Liver (tissue), 9 donors: ENCODE results near the gene IGFBP1. TPM values are rescaled to one million over a fixed set of nuclear protein-coding genes. Genes with fewer than 3 reads are reported as not detected.

ENCODE experiments used
- DNase-seq: peaks from one replicate; pipeline ENCODE4 v3.0.0-alpha.2; 2017; ENCODE audit warnings: low spot score
- H3K27ac ChIP-seq, 2 donors: one replicate each; pipeline ENCODE4 v1.7.0; 2013; ENCODE audit warnings: inconsistent platforms in 2 of 2, low read length in 2 of 2, control low read depth in 1 of 2, low read depth in 1 of 2, mild to moderate bottlenecking in 1 of 2
- H3K27me3 ChIP-seq, 4 donors: one replicate each; pipeline versions ENCODE4 v1.6.1 to v1.7.0; 2013; ENCODE audit warnings: low read length in 3 of 4, inconsistent platforms in 1 of 4, mild to moderate bottlenecking in 1 of 4, moderate library complexity in 1 of 4; ENCODE audit not compliant: control insufficient read depth in 4 of 4, insufficient read depth in 4 of 4
- H3K36me3 ChIP-seq, 4 donors: one replicate each; pipeline versions ENCODE4 v1.6.1 to v1.7.0; 2013; ENCODE audit warnings: low read length in 3 of 4, mild to moderate bottlenecking in 3 of 4, low read depth in 1 of 4, moderate library complexity in 1 of 4; ENCODE audit not compliant: control insufficient read depth in 4 of 4, insufficient read depth in 3 of 4
- H3K4me1 ChIP-seq, 4 donors: one replicate each; pipeline versions ENCODE4 v1.6.1 to v1.7.0; 2013; ENCODE audit warnings: low read length in 3 of 4, mild to moderate bottlenecking in 3 of 4, moderate library complexity in 1 of 4; ENCODE audit not compliant: control insufficient read depth in 4 of 4, insufficient read depth in 4 of 4
- H3K4me3 ChIP-seq, 3 donors: one replicate each; pipeline versions ENCODE4 v1.6.1 to v1.7.0; 2013; ENCODE audit warnings: low read length in 3 of 3, control low read depth in 1 of 3, low read depth in 1 of 3, mild to moderate bottlenecking in 1 of 3
- H3K9ac ChIP-seq, 2 donors: one replicate each; pipeline ENCODE4 v1.7.0; 2013; ENCODE audit warnings: low read length in 2 of 2, mild to moderate bottlenecking in 2 of 2, moderate library complexity in 2 of 2, control low read depth in 1 of 2, low read depth in 1 of 2
- H3K9me3 ChIP-seq, 4 donors: one replicate each; pipeline versions ENCODE4 v1.6.1 to v1.7.0; 2013; ENCODE audit warnings: low read length in 3 of 4; ENCODE audit not compliant: control insufficient read depth in 4 of 4
- EGR1 ChIP-seq, 2 donors: IDR thresholded peaks; 2 replicates each; pipeline ENCODE4 v1.6.1; 2016 to 2018; ENCODE audit warnings: antibody characterized with exemption in 2 of 2, low read depth in 2 of 2
- FOXA1 ChIP-seq: IDR thresholded peaks from 2 replicates; pipeline ENCODE4 v1.6.1; 2016; ENCODE audit warnings: antibody characterized with exemption
- FOXA2 ChIP-seq: IDR thresholded peaks from 2 replicates; pipeline ENCODE4 v1.6.1; 2016; ENCODE audit warnings: antibody characterized with exemption
- GABPA ChIP-seq, 2 donors: IDR thresholded peaks in 1 of 2; conservative IDR thresholded peaks in 1 of 2; 2 replicates each; pipeline ENCODE4 v1.6.1; 2016; ENCODE audit warnings: antibody characterized with exemption in 2 of 2, mild to moderate bottlenecking in 1 of 2, moderate library complexity in 1 of 2
- HNF4A ChIP-seq, 2 donors: conservative IDR thresholded peaks; 2 replicates each; pipeline ENCODE4 v1.6.1; 2016; ENCODE audit warnings: antibody characterized with exemption in 2 of 2, mild to moderate bottlenecking in 2 of 2
- HNF4G ChIP-seq: IDR thresholded peaks from 2 replicates; pipeline ENCODE4 v1.6.1; 2016; ENCODE audit warnings: antibody characterized with exemption
- JUND ChIP-seq, 2 donors: IDR thresholded peaks; 2 replicates each; pipeline ENCODE4 v1.6.1; 2016; ENCODE audit warnings: antibody characterized with exemption in 2 of 2
- NR2F2 ChIP-seq: IDR thresholded peaks from 2 replicates; pipeline ENCODE4 v1.6.1; 2016; ENCODE audit warnings: antibody characterized with exemption
- RAD21 ChIP-seq, 2 donors: IDR thresholded peaks; 2 replicates each; pipeline ENCODE4 v1.6.1; 2016; ENCODE audit warnings: antibody characterized with exemption in 2 of 2, mild to moderate bottlenecking in 2 of 2
- RXRA ChIP-seq, 2 donors: IDR thresholded peaks; 2 replicates each; pipeline ENCODE4 v1.6.1; 2017 to 2018; ENCODE audit warnings: antibody characterized with exemption in 2 of 2, mild to moderate bottlenecking in 1 of 2
- SP1 ChIP-seq: IDR thresholded peaks from 2 replicates; pipeline ENCODE4 v1.6.1; 2018; ENCODE audit warnings: antibody characterized with exemption, mild to moderate bottlenecking
- TAF1 ChIP-seq: conservative IDR thresholded peaks from 2 replicates; pipeline ENCODE4 v1.6.1; 2016; ENCODE audit warnings: antibody characterized with exemption, mild to moderate bottlenecking
- YY1 ChIP-seq: IDR thresholded peaks from 2 replicates; pipeline ENCODE4 v1.6.1; 2016; ENCODE audit warnings: antibody characterized with exemption, mild to moderate bottlenecking
- WGBS: extraction: QIAGEN DNeasy Blood & Tissue Kit; methylation state at CpG from one replicate; pipeline ENCODE4 v1.1.7; 2013; 5-methylcytosine and 5-hydroxymethylcytosine counted together
- polyA plus RNA-seq, 2 donors: library from polyadenylated mRNA; stranded (reverse) in 1 of 2; unstranded in 1 of 2; fragments of 200-250 nt in 1 of 2; fragments of >200 nt in 1 of 2; fragmentation: Nextera tagmentation in 1 of 2; extraction: Ambion mirVana in 1 of 2; gene quantifications; one replicate each; pipeline versions ENCODE4 v1.2.1 to v1.2.3, GENCODE V29; 2013 to 2015
- total RNA-seq, 2 donors: library from RNA; depleted of rRNA; stranded (reverse); fragments of >200 nt; gene quantifications; one replicate each; pipeline ENCODE4 v1.2.3, GENCODE V29; 2014
- TF ChIP-seq, protein P1 (sequence below): IDR thresholded peaks from 2 replicates; pipeline ENCODE4 v1.6.1; 2016; ENCODE audit warnings: antibody characterized with exemption
- TF ChIP-seq, protein P2 (sequence below): fragments of 150-350 bp; IDR thresholded peaks from 2 replicates; pipeline ENCODE4 v1.5.1; 2017; ENCODE audit warnings: improper control_type of control experiment, low read depth, low read length; ENCODE audit not compliant: missing input control
- TF ChIP-seq, protein P3 (sequence below): IDR thresholded peaks from 2 replicates; pipeline ENCODE4 v1.6.1; 2016; ENCODE audit warnings: antibody characterized with exemption
- TF ChIP-seq, protein P4 (sequence below): IDR thresholded peaks from 2 replicates; pipeline ENCODE4 v1.6.1; 2016; ENCODE audit warnings: antibody characterized with exemption
- TF ChIP-seq, protein P5 (sequence below): IDR thresholded peaks from 2 replicates; pipeline ENCODE4 v1.6.1; 2016; ENCODE audit warnings: antibody characterized with exemption, mild to moderate bottlenecking
- donor health status: healthy.
- donor health status: healthy.
- donor health status: healthy.
- donor health status: healthy.
- donor health status: healthy.

IGFBP1 gene
- total and polyA plus RNA-seq, 4 donors, result 3.5 to 234 (median 63.6) TPM

DNA sequence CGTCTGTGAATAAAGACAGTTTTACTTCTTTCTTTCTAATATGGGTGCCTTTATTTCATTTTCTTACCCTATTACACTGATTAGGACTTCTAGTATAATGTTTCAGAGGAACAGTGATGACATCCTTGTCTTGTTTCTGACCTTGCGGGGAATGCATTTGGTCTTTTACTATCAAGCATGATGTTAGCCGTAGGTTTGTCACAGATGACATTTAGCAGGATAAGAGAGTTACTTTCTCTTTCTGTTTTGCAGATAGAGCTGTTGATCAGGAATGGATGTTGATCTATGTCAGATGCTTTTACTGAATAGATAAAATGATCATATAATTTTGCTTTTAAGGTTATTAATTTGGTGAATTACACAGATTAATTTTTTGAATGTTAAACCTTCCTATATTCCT, 39.4 kb downstream of the IGFBP1 start:
- Histone ChIP-seq H3K4me1 (peaks cover 0 to 7% (median 4%) of the 10 kb centered on the region in 4 donors), H3K9ac (no peak overlapping the region), H3K9me3 (no peaks in the 10 kb centered on the region), H3K27me3 (peaks cover 0 to 4% (median 1%) of the 10 kb centered on the region in 4 donors), H3K4me3 (no peak overlapping the region), H3K27ac (no peak overlapping the region), H3K36me3 (no peaks in the 10 kb centered on the region)
- WGBS, result 58% methylated on average over 3 of the region's 3 CpGs
- TF ChIP-seq SP1 (no peak), RXRA (IDR thresholded peaks at IDR 0.05) (no peak), JUND (IDR thresholded peaks at IDR 0.05) (no peak), GABPA (IDR thresholded peaks at IDR 0.05 in 1 of 2, conservative IDR thresholded peaks at IDR 0.05 in 1 of 2) (no peak), HNF4A (conservative IDR thresholded peaks at IDR 0.05) (no peak), FOXA1 (no peak), FOXA2 (no peak)
- TF ChIP-seq, protein P1, sequence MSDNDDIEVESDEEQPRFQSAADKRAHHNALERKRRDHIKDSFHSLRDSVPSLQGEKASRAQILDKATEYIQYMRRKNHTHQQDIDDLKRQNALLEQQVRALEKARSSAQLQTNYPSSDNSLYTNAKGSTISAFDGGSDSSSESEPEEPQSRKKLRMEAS, result no peak
- TF ChIP-seq, protein P2, sequence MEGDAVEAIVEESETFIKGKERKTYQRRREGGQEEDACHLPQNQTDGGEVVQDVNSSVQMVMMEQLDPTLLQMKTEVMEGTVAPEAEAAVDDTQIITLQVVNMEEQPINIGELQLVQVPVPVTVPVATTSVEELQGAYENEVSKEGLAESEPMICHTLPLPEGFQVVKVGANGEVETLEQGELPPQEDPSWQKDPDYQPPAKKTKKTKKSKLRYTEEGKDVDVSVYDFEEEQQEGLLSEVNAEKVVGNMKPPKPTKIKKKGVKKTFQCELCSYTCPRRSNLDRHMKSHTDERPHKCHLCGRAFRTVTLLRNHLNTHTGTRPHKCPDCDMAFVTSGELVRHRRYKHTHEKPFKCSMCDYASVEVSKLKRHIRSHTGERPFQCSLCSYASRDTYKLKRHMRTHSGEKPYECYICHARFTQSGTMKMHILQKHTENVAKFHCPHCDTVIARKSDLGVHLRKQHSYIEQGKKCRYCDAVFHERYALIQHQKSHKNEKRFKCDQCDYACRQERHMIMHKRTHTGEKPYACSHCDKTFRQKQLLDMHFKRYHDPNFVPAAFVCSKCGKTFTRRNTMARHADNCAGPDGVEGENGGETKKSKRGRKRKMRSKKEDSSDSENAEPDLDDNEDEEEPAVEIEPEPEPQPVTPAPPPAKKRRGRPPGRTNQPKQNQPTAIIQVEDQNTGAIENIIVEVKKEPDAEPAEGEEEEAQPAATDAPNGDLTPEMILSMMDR, result no peak
- DNase-seq, result no peak

DNA sequence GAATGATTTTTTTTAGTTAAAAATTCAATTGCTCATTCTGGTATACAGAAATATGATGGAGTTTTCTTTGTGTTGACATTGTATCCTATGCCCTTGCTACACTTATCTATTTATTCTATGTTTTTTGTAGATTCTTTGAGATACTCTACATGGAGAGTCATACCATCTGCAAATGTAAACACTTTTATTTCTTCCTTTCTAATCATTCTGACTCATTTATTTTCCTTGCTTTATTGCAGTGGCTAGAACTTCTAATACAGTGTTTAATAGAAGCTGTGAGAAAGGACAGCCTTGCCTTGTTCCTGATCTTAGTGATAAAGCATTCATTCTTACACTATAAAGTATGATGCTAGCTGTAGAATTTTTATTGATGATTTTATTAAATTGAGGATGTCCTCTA, 42.7 kb downstream of the IGFBP1 start:
- TF ChIP-seq TAF1, result no peak
- TF ChIP-seq, protein P2, result no peak
- no peak for TF ChIP-seq EGR1 (IDR thresholded peaks at IDR 0.05; ENCODE audit: low read depth in 2 of 2)
- no peak for TF ChIP-seq YY1
- TF ChIP-seq, protein P3, sequence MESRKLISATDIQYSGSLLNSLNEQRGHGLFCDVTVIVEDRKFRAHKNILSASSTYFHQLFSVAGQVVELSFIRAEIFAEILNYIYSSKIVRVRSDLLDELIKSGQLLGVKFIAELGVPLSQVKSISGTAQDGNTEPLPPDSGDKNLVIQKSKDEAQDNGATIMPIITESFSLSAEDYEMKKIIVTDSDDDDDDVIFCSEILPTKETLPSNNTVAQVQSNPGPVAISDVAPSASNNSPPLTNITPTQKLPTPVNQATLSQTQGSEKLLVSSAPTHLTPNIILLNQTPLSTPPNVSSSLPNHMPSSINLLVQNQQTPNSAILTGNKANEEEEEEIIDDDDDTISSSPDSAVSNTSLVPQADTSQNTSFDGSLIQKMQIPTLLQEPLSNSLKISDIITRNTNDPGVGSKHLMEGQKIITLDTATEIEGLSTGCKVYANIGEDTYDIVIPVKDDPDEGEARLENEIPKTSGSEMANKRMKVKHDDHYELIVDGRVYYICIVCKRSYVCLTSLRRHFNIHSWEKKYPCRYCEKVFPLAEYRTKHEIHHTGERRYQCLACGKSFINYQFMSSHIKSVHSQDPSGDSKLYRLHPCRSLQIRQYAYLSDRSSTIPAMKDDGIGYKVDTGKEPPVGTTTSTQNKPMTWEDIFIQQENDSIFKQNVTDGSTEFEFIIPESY, result no peak
- TF ChIP-seq, protein P4, sequence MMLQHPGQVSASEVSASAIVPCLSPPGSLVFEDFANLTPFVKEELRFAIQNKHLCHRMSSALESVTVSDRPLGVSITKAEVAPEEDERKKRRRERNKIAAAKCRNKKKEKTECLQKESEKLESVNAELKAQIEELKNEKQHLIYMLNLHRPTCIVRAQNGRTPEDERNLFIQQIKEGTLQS, result no peak
- no peak for TF ChIP-seq RAD21 (IDR thresholded peaks at IDR 0.05)
- no peak for TF ChIP-seq SP1
- TF ChIP-seq HNF4G, result no peak
- TF ChIP-seq JUND (IDR thresholded peaks at IDR 0.05), result no peak
- no peak for TF ChIP-seq HNF4A (conservative IDR thresholded peaks at IDR 0.05)
- TF ChIP-seq FOXA2, result no peak
- TF ChIP-seq, protein P1, result no peak
- TF ChIP-seq GABPA (IDR thresholded peaks at IDR 0.05 in 1 of 2, conservative IDR thresholded peaks at IDR 0.05 in 1 of 2), result no peak
- TF ChIP-seq RXRA (IDR thresholded peaks at IDR 0.05), result no peak
- no peak for TF ChIP-seq NR2F2
- no peak for TF ChIP-seq FOXA1
- TF ChIP-seq, protein P5, sequence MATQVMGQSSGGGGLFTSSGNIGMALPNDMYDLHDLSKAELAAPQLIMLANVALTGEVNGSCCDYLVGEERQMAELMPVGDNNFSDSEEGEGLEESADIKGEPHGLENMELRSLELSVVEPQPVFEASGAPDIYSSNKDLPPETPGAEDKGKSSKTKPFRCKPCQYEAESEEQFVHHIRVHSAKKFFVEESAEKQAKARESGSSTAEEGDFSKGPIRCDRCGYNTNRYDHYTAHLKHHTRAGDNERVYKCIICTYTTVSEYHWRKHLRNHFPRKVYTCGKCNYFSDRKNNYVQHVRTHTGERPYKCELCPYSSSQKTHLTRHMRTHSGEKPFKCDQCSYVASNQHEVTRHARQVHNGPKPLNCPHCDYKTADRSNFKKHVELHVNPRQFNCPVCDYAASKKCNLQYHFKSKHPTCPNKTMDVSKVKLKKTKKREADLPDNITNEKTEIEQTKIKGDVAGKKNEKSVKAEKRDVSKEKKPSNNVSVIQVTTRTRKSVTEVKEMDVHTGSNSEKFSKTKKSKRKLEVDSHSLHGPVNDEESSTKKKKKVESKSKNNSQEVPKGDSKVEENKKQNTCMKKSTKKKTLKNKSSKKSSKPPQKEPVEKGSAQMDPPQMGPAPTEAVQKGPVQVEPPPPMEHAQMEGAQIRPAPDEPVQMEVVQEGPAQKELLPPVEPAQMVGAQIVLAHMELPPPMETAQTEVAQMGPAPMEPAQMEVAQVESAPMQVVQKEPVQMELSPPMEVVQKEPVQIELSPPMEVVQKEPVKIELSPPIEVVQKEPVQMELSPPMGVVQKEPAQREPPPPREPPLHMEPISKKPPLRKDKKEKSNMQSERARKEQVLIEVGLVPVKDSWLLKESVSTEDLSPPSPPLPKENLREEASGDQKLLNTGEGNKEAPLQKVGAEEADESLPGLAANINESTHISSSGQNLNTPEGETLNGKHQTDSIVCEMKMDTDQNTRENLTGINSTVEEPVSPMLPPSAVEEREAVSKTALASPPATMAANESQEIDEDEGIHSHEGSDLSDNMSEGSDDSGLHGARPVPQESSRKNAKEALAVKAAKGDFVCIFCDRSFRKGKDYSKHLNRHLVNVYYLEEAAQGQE, result no peak
- Histone ChIP-seq H3K27ac (no peak overlapping the region), H3K4me1 (no peaks in the 10 kb centered on the region), H3K27me3 (no peaks in the 10 kb centered on the region), H3K9me3 (no peaks in the 10 kb centered on the region), H3K4me3 (no peak overlapping the region), H3K36me3 (no peaks in the 10 kb centered on the region), H3K9ac (no peak overlapping the region)
- DNase-seq, result no peak
